ENCODE measurements around the gene CAPN5.

GRCh38 chr11:77106759-77107158, 40.0 kb downstream of the CAPN5 start:
- TF ChIP-seq CTCF (IDR thresholded peaks at IDR 0.05) (no peak), POLR2AphosphoS5 (IDR thresholded peaks at IDR 0.05; ENCODE audit: low read depth, low read length) (no peak), TCF7L2 (IDR thresholded peaks at IDR 0.05; ENCODE audit: low read depth, low read length) (no peak)
